ENCODE results near the gene SOX10.

GRCh38 chr22:37985050-37985585 is 763 bp upstream of the SOX10 start:
- TF ChIP-seq, protein P1, sequence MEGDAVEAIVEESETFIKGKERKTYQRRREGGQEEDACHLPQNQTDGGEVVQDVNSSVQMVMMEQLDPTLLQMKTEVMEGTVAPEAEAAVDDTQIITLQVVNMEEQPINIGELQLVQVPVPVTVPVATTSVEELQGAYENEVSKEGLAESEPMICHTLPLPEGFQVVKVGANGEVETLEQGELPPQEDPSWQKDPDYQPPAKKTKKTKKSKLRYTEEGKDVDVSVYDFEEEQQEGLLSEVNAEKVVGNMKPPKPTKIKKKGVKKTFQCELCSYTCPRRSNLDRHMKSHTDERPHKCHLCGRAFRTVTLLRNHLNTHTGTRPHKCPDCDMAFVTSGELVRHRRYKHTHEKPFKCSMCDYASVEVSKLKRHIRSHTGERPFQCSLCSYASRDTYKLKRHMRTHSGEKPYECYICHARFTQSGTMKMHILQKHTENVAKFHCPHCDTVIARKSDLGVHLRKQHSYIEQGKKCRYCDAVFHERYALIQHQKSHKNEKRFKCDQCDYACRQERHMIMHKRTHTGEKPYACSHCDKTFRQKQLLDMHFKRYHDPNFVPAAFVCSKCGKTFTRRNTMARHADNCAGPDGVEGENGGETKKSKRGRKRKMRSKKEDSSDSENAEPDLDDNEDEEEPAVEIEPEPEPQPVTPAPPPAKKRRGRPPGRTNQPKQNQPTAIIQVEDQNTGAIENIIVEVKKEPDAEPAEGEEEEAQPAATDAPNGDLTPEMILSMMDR (IDR thresholded peaks at IDR 0.05) = no peak
- no peak for TF ChIP-seq POLR2A (IDR thresholded peaks at IDR 0.05)
